Astrocyte of the spinal cord (primary cell): ENCODE data around the gene RANBP9.

Experiments used
- DNase-seq: peaks from one replicate; pipeline ENCODE4 v3.0.0; 2011; ENCODE audit warnings: low read depth, low spot score
- H3K4me3 ChIP-seq: 2 replicates; pipeline ENCODE4 v1.5.1; 2011; ENCODE audit warnings: low read depth, mild to moderate bottlenecking, low read length, moderate library complexity
- CTCF ChIP-seq: IDR thresholded peaks from 2 replicates; pipeline ENCODE4 v1.5.1; 2012; ENCODE audit warnings: low read depth, mild to moderate bottlenecking, low read length, inconsistent platforms
- in situ Hi-C: cut with HindIII; loops from 2 replicates; pipeline ENCODE4 v1.10.0; 2017; ENCODE audit warnings: low sequenced_read_pairs

RANBP9 gene

GRCh38 chr6:13681305-13682061 is 30.2 kb downstream of the RANBP9 start:
- no peak overlapping the region for H3K4me3 ChIP-seq
- in situ Hi-C loops, result no loop called here
- no peak for DNase-seq

DNA sequence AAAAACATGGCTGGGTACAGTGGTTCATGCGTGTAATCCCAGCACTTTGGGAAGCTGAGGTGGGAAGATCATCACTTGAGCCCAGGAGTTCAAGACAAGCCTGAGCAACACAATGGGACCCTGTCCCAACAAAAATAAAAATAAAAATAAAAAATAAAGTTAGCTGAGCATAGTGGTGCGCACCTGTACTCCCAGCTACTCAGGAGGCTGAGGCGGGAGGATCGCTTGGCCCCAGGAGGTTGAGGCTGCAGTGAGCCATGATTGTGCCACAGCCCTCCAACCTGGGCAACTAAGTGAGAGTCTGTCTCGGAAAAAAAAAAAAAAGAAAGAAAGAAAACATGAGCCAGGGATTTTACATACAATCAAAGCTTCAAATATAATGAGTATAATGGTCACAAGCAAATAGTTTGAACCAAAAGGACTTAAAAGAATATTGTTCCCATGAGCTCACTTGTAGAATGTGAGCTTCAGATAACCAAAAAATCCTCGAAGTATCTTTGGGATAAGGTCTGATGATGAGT is 31.1 kb downstream of the RANBP9 start:
- TF ChIP-seq CTCF, result no peak
- in situ Hi-C loops, result no loop called here
- no peak for DNase-seq
- H3K4me3 ChIP-seq, result no peak overlapping the region

More at GRCh38 chr6:13681305-13682061, 30.2 kb downstream of the RANBP9 start:
- TF ChIP-seq CTCF, result no peak

- no peak for TF ChIP-seq CTCF
- no peak for DNase-seq
- in situ Hi-C loops, result no loop called here
- H3K4me3 ChIP-seq, result no peak overlapping the region
Measured at GRCh38 chr6:13679996-13680395, 31.6 kb downstream of the RANBP9 start.

GRCh38 chr6:13678255-13678983 is 33.2 kb downstream of the RANBP9 start:
- H3K4me3 ChIP-seq, result no peak overlapping the region
- no peak for DNase-seq
- in situ Hi-C loops, result no loop called here
- no peak for TF ChIP-seq CTCF

GRCh38 chr6:13677878-13678254 is 33.8 kb downstream of the RANBP9 start:
- in situ Hi-C loops, result no loop called here
- no peak overlapping the region for H3K4me3 ChIP-seq
- TF ChIP-seq CTCF, result no peak
- DNase-seq, result no peak

DNA sequence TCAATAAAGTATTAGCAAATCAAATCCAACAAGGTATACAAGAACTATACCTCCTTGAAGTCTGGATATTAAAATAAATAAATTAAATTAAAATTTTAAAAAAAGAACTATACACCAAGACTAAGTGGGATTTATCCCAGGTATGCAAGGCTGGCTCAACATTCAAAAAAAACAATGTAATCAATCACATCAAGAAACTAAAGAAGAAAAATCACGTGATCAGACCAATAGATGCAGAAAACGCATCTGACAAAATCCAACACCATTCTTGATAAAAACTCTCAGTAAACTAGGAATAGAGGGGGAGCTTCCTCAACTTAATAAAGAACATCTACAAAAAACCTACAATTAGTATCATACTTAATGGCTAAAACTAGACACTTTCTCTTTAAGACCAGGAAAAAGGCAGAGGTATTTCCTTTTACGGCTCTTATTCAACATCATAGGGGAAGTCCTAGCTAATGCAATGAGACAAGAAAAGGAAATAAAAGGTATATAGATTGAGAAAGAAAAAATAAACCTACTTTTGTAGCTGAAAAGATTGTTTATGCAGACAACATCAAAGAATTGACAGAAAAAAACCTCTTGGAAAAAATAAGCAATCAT is 35.0 kb downstream of the RANBP9 start:
- in situ Hi-C loops, result no loop called here
- no peak overlapping the region for H3K4me3 ChIP-seq
- no peak for DNase-seq
- TF ChIP-seq CTCF, result no peak
